ENCODE measurements around the gene GPR35. TPM values are rescaled to one million over a fixed set of nuclear protein-coding genes. Genes with fewer than 3 reads are reported as not detected.

Gene GPR35
- total and polyA plus RNA-seq, 2 of the 13 experiments (the other 11 are each of a cell fraction or from before 2014, with no cell fraction given): 27.1 to 44.2 TPM

DNA sequence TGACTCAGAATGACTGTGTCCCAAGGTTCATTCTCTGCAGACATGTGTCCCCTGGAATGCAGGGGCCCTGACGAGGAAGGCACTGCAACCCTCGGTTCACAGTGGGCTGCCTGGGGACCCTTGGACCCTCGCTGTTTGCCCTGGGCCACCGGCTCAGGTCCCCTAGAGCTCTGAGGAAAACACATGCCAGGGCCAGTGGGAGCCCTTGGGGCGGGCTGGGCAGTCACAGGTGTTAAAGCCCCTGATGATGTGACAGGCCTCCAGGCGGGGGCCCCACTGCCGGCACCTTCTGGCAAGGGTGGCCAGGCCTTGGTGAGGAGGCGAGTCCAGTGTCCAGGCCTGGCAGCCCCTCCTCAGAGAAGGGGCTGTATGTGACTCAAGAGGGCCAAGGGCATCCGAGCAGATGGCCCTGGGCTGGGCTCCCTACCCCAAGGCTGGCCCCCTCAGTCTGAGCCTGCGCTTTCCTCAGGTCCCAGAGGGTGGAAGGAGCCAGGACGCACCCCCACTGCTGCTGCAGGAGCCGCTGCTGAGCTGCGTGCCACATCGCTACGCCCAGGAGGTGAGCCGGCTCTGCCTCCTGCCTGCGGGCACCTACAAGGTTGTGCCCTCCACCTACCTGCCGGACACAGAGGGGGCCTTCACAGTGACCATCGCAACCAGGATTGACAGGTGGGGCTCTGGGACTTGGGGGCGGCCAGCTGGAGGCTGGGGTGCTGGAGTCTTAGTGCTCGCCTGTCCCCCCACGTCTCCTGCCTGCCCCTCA lies 27.7 kb upstream of the GPR35 start (continued):
- TF ChIP-seq, protein P1, sequence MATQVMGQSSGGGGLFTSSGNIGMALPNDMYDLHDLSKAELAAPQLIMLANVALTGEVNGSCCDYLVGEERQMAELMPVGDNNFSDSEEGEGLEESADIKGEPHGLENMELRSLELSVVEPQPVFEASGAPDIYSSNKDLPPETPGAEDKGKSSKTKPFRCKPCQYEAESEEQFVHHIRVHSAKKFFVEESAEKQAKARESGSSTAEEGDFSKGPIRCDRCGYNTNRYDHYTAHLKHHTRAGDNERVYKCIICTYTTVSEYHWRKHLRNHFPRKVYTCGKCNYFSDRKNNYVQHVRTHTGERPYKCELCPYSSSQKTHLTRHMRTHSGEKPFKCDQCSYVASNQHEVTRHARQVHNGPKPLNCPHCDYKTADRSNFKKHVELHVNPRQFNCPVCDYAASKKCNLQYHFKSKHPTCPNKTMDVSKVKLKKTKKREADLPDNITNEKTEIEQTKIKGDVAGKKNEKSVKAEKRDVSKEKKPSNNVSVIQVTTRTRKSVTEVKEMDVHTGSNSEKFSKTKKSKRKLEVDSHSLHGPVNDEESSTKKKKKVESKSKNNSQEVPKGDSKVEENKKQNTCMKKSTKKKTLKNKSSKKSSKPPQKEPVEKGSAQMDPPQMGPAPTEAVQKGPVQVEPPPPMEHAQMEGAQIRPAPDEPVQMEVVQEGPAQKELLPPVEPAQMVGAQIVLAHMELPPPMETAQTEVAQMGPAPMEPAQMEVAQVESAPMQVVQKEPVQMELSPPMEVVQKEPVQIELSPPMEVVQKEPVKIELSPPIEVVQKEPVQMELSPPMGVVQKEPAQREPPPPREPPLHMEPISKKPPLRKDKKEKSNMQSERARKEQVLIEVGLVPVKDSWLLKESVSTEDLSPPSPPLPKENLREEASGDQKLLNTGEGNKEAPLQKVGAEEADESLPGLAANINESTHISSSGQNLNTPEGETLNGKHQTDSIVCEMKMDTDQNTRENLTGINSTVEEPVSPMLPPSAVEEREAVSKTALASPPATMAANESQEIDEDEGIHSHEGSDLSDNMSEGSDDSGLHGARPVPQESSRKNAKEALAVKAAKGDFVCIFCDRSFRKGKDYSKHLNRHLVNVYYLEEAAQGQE (IDR thresholded peaks at IDR 0.05; ENCODE audit: borderline replicate concordance in 1 of 2, low read depth in 1 of 2, low read length in 2 of 2): 0 out of 4 replicates have a peak, but pooled peaks of 1 of the 2 experiments have one; percentile 31
- no peak for TF ChIP-seq SP1 (IDR thresholded peaks at IDR 0.05)
- TF ChIP-seq SP1 (CRISPR knock-in tag; IDR thresholded peaks at IDR 0.05): 0 out of 2 replicates have a peak, but pooled peaks have one; percentile 7
- TF ChIP-seq RXRA (CRISPR knock-in tag; IDR thresholded peaks at IDR 0.05): peak; percentile 83
- no peak for TF ChIP-seq SKIL (CRISPR knock-in tag; IDR thresholded peaks at IDR 0.05; ENCODE audit: borderline replicate concordance)
- TF ChIP-seq YEATS4 (CRISPR knock-in tag; IDR thresholded peaks at IDR 0.05; ENCODE audit: borderline replicate concordance): 0 out of 2 replicates have a peak, but pooled peaks have one; percentile 54
- peak; percentile 61 for TF ChIP-seq SAP130 (CRISPR knock-in tag; IDR thresholded peaks at IDR 0.05; ENCODE audit: low read depth)
- TF ChIP-seq ATRX (CRISPR knock-in tag; IDR thresholded peaks at IDR 0.05; ENCODE audit: borderline replicate concordance): no peak
- peak; percentile 70; the same call in 1 of the 2 replicates for TF ChIP-seq TARDBP (CRISPR knock-in tag; IDR thresholded peaks at IDR 0.05)
- peak; percentile 75 for TF ChIP-seq SKI (IDR thresholded peaks at IDR 0.05; ENCODE audit: partially characterized antibody)
- TF ChIP-seq ZNF263 (CRISPR knock-in tag; IDR thresholded peaks at IDR 0.05): 0 out of 2 replicates have a peak, but pooled peaks have one; percentile 14
- peak; percentile 94 for TF ChIP-seq HNF4A (CRISPR knock-in tag; IDR thresholded peaks at IDR 0.05)
- no peak for TF ChIP-seq ZNF446 (CRISPR knock-in tag; IDR thresholded peaks at IDR 0.05)
- TF ChIP-seq FOXO1 (CRISPR knock-in tag; IDR thresholded peaks at IDR 0.05): peak; percentile 51; the same call in 1 of the 2 replicates
- no peak for TF ChIP-seq MAZ (IDR thresholded peaks at IDR 0.05; ENCODE audit: borderline replicate concordance, low read depth, low read length)
- peak; percentile 27; the same call in 1 of the 2 replicates for TF ChIP-seq MAZ (CRISPR knock-in tag; IDR thresholded peaks at IDR 0.05; ENCODE audit: low read depth)
- TF ChIP-seq, protein P2, sequence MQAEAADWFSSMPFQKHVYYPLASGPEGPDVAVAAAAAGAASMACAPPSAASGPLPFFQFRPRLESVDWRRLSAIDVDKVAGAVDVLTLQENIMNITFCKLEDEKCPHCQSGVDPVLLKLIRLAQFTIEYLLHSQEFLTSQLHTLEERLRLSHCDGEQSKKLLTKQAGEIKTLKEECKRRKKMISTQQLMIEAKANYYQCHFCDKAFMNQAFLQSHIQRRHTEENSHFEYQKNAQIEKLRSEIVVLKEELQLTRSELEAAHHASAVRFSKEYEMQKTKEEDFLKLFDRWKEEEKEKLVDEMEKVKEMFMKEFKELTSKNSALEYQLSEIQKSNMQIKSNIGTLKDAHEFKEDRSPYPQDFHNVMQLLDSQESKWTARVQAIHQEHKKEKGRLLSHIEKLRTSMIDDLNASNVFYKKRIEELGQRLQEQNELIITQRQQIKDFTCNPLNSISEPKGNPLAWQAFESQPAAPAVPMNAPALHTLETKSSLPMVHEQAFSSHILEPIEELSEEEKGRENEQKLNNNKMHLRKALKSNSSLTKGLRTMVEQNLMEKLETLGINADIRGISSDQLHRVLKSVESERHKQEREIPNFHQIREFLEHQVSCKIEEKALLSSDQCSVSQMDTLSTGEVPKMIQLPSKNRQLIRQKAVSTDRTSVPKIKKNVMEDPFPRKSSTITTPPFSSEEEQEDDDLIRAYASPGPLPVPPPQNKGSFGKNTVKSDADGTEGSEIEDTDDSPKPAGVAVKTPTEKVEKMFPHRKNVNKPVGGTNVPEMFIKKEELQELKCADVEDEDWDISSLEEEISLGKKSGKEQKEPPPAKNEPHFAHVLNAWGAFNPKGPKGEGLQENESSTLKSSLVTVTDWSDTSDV (CRISPR knock-in tag; IDR thresholded peaks at IDR 0.05): no peak
- no peak for TF ChIP-seq KAT2B (IDR thresholded peaks at IDR 0.05; ENCODE audit: borderline replicate concordance, low read depth, low read length)
- peak; percentile 97 for TF ChIP-seq HNF4G (IDR thresholded peaks at IDR 0.05; ENCODE audit: borderline replicate concordance, low read depth, low read length)
- peak; percentile 73; the same call in 1 of the 2 replicates for TF ChIP-seq HNF4G (CRISPR knock-in tag; IDR thresholded peaks at IDR 0.05; ENCODE audit: borderline replicate concordance, low read depth)
- TF ChIP-seq ZNF547 (CRISPR knock-in tag; IDR thresholded peaks at IDR 0.05): peak; percentile 43; the same call in 1 of the 2 replicates
- peak; percentile 24; the same call in 1 of the 2 replicates for TF ChIP-seq KDM2A (CRISPR knock-in tag; IDR thresholded peaks at IDR 0.05; ENCODE audit: borderline replicate concordance, low read depth)
